Measurements from ENCODE around the gene GABRG1. TPM values are rescaled to one million over a fixed set of nuclear protein-coding genes. Genes with fewer than 3 reads are reported as not detected.

The GABRG1 gene
- total RNA-seq, 1 experiment from 2014 or later: not detected

DNA sequence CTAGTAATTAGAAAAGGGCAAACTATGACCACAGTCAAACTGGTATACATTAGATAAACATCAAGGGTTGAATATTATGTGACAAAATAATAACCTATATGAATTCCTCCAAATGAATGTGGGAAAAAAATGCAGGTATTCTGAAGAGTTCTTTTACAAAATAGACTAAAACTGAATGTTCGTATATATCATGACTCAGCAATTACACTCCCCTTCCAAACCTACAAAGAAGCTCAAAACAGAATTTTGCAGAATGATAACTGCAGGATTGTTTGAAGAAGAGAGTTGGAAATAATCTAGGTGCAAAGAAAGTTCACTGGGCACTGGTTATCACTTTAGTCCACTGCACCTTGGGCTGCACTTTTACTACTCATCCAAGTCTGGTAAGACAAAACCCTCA is 134.1 kb downstream of the GABRG1 start:
- ChIA-PET CTCF (no interaction called here), POLR2A (no interaction called here)
- ATAC-seq (no peak), DNase-seq (ENCODE audit: low read depth, low spot score) (no peak)
- in situ Hi-C loops (cut with HindIII; ENCODE audit: low pct_unique_long_range_greater_than_20kb, low sequenced_read_pairs) (no loop called here), intact Hi-C loops (cut with micrococcal nuclease; ENCODE audit: unreplicated experiment) (no loop called here)
- no peak overlapping the region for H3K4me3 ChIP-seq (ENCODE audit: low read depth in 2 of 2, low read length in 2 of 2)
- TF ChIP-seq, protein P1, sequence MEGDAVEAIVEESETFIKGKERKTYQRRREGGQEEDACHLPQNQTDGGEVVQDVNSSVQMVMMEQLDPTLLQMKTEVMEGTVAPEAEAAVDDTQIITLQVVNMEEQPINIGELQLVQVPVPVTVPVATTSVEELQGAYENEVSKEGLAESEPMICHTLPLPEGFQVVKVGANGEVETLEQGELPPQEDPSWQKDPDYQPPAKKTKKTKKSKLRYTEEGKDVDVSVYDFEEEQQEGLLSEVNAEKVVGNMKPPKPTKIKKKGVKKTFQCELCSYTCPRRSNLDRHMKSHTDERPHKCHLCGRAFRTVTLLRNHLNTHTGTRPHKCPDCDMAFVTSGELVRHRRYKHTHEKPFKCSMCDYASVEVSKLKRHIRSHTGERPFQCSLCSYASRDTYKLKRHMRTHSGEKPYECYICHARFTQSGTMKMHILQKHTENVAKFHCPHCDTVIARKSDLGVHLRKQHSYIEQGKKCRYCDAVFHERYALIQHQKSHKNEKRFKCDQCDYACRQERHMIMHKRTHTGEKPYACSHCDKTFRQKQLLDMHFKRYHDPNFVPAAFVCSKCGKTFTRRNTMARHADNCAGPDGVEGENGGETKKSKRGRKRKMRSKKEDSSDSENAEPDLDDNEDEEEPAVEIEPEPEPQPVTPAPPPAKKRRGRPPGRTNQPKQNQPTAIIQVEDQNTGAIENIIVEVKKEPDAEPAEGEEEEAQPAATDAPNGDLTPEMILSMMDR (IDR thresholded peaks at IDR 0.05): no peak
- TF ChIP-seq, protein P2, sequence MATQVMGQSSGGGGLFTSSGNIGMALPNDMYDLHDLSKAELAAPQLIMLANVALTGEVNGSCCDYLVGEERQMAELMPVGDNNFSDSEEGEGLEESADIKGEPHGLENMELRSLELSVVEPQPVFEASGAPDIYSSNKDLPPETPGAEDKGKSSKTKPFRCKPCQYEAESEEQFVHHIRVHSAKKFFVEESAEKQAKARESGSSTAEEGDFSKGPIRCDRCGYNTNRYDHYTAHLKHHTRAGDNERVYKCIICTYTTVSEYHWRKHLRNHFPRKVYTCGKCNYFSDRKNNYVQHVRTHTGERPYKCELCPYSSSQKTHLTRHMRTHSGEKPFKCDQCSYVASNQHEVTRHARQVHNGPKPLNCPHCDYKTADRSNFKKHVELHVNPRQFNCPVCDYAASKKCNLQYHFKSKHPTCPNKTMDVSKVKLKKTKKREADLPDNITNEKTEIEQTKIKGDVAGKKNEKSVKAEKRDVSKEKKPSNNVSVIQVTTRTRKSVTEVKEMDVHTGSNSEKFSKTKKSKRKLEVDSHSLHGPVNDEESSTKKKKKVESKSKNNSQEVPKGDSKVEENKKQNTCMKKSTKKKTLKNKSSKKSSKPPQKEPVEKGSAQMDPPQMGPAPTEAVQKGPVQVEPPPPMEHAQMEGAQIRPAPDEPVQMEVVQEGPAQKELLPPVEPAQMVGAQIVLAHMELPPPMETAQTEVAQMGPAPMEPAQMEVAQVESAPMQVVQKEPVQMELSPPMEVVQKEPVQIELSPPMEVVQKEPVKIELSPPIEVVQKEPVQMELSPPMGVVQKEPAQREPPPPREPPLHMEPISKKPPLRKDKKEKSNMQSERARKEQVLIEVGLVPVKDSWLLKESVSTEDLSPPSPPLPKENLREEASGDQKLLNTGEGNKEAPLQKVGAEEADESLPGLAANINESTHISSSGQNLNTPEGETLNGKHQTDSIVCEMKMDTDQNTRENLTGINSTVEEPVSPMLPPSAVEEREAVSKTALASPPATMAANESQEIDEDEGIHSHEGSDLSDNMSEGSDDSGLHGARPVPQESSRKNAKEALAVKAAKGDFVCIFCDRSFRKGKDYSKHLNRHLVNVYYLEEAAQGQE (IDR thresholded peaks at IDR 0.05; ENCODE audit: insufficient read depth in 1 of 2, low read depth in 2 of 2, low read length in 1 of 2): no peak
- H3K27me3 ChIP-seq (ENCODE audit: control insufficient read depth, insufficient read depth, low read length): no peaks in the 10 kb centered on the region
- BruUV-seq (replicated peaks): no TSS peak
- H3K9me3 ChIP-seq (ENCODE audit: control insufficient read depth, insufficient read depth, low read depth, low read length): no peaks in the 10 kb centered on the region
- no peak overlapping the region for H3K27ac ChIP-seq (ENCODE audit: low read length)
- no peaks in the 10 kb centered on the region for H3K4me1 ChIP-seq (ENCODE audit: control insufficient read depth, insufficient read depth, low read length)
- no peaks in the 10 kb centered on the region for H3K36me3 ChIP-seq (ENCODE audit: control insufficient read depth, insufficient read depth, low read length)

DNA sequence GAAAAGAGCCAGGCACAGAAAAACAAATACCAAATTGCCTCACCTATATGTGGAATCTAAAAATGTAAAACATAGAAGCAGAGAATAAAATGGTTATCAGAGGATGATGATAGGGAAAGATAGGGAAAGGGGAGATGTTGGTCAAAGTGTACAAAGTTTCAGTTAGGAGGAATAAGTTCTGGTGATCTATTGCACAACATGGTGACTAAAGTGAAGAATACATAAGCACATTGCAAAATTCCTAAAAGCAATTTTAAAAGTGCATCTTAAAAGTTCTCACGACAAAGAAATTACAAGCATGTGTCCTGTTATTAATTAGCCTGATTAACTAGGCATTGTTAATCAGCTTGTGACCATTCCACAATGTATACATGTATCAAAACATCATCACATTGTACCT is 136.0 kb downstream of the GABRG1 start:
- ChIA-PET POLR2A (no interaction called here), CTCF (no interaction called here)
- Histone ChIP-seq H3K4me1 (ENCODE audit: control insufficient read depth, insufficient read depth, low read length) (no peaks in the 10 kb centered on the region), H3K4me3 (ENCODE audit: low read depth in 2 of 2, low read length in 2 of 2) (no peak overlapping the region), H3K27me3 (ENCODE audit: control insufficient read depth, insufficient read depth, low read length) (no peaks in the 10 kb centered on the region), H3K27ac (ENCODE audit: low read length) (no peak overlapping the region), H3K9me3 (ENCODE audit: control insufficient read depth, insufficient read depth, low read depth, low read length) (no peaks in the 10 kb centered on the region), H3K36me3 (ENCODE audit: control insufficient read depth, insufficient read depth, low read length) (no peaks in the 10 kb centered on the region)
- in situ Hi-C loops (cut with HindIII; ENCODE audit: low pct_unique_long_range_greater_than_20kb, low sequenced_read_pairs): no loop called here
- ATAC-seq: no peak
- TF ChIP-seq SIN3A (IDR thresholded peaks at IDR 0.05; ENCODE audit: borderline replicate concordance, insufficient read depth, low read depth, low read length) (no peak), POLR2AphosphoS5 (IDR thresholded peaks at IDR 0.05; ENCODE audit: low read depth, low read length) (no peak), TCF7L2 (IDR thresholded peaks at IDR 0.05; ENCODE audit: low read depth, low read length) (no peak)
- TF ChIP-seq, protein P1 (IDR thresholded peaks at IDR 0.05): no peak
- TF ChIP-seq, protein P2 (IDR thresholded peaks at IDR 0.05; ENCODE audit: insufficient read depth in 1 of 2, low read depth in 2 of 2, low read length in 1 of 2): no peak
- DNase-seq (ENCODE audit: low read depth, low spot score): no peak
- no TSS peak for BruUV-seq (replicated peaks)
- intact Hi-C loops (cut with micrococcal nuclease; ENCODE audit: unreplicated experiment): no loop called here
